H1 (cell line): ENCODE measurements around the gene AGT. TPM values are rescaled to one million over a fixed set of nuclear protein-coding genes. Genes with fewer than 3 reads are reported as not detected.

ENCODE experiments used
- GABPA ChIP-seq: IDR thresholded peaks from 2 replicates; pipeline ENCODE4 v1.6.1; 2011; ENCODE audit warnings: mild to moderate bottlenecking, low read length, moderate library complexity, borderline replicate concordance; ENCODE audit not compliant: insufficient read depth
- NRF1 ChIP-seq: IDR thresholded peaks from 2 replicates; pipeline ENCODE4 v1.6.1; 2011; ENCODE audit warnings: mild to moderate bottlenecking, low read depth, low read length, improper control_type of control experiment
- RFX5 ChIP-seq: IDR thresholded peaks from 2 replicates; pipeline ENCODE4 v1.6.1; 2011; ENCODE audit warnings: low read depth, low read length, improper control_type of control experiment, borderline replicate concordance
- SP1 ChIP-seq: IDR thresholded peaks from 2 replicates; pipeline ENCODE4 v1.6.1; 2011; ENCODE audit warnings: low read depth, low read length
- polyA plus RNA-seq, 7 experiments: library from polyadenylated mRNA; depleted of rRNA in 3 of 7; stranded (reverse) in 5 of 7; unstranded in 2 of 7; fragments of >200 nt in 5 of 7; fragments of 200-250 nt in 2 of 7; gene quantifications; 1 replicate in 5 of 7; 2 replicates in 1 of 7; 4 replicates in 1 of 7; pipeline versions ENCODE4 v1.2.1 to v1.2.3, GENCODE V29; 2011 to 2013; ENCODE audit warnings: missing spikeins in 2 of 7, mixed read lengths in 2 of 7
- total RNA-seq: library from RNA; stranded (reverse); fragmentation: NEBNext Ultra II Directional; extraction: Animal tissue kit (Norgen Biotek cat#: 25700); gene quantifications from 2 replicates; pipeline ENCODE4 v1.2.1, GENCODE V29; 2021
- TF ChIP-seq, protein P1 (sequence below): IDR thresholded peaks from 2 replicates; pipeline ENCODE4 v1.6.1; 2012; ENCODE audit warnings: low read length, inconsistent platforms

Gene AGT
- total and polyA plus RNA-seq, 2 of the 8 experiments (the other 6 are each of a cell fraction or from before 2014, with no cell fraction given), result 0.20 TPM; not detected in 1

- TF ChIP-seq, protein P1, sequence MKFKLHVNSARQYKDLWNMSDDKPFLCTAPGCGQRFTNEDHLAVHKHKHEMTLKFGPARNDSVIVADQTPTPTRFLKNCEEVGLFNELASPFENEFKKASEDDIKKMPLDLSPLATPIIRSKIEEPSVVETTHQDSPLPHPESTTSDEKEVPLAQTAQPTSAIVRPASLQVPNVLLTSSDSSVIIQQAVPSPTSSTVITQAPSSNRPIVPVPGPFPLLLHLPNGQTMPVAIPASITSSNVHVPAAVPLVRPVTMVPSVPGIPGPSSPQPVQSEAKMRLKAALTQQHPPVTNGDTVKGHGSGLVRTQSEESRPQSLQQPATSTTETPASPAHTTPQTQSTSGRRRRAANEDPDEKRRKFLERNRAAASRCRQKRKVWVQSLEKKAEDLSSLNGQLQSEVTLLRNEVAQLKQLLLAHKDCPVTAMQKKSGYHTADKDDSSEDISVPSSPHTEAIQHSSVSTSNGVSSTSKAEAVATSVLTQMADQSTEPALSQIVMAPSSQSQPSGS, result no peak
- TF ChIP-seq SP1 (no peak), NRF1 (no peak), GABPA (no peak), RFX5 (no peak)
Observed at GRCh38 chr1:230713547-230713914, 391 bp downstream of the AGT start (continued).
